Measurements from ENCODE around the gene ADIPOR1. TPM values are rescaled to one million over a fixed set of nuclear protein-coding genes. Genes with fewer than 3 reads are reported as not detected.
"Not testable (repeated sequence)": the region's sequence is repeated elsewhere in the genome, so short reads cannot be mapped to it uniquely, and the experiment has no call there.

Gene ADIPOR1
- total RNA-seq, 4 donors from 2014 or later: 38.7 to 53.8 (median 47.9) TPM

DNA sequence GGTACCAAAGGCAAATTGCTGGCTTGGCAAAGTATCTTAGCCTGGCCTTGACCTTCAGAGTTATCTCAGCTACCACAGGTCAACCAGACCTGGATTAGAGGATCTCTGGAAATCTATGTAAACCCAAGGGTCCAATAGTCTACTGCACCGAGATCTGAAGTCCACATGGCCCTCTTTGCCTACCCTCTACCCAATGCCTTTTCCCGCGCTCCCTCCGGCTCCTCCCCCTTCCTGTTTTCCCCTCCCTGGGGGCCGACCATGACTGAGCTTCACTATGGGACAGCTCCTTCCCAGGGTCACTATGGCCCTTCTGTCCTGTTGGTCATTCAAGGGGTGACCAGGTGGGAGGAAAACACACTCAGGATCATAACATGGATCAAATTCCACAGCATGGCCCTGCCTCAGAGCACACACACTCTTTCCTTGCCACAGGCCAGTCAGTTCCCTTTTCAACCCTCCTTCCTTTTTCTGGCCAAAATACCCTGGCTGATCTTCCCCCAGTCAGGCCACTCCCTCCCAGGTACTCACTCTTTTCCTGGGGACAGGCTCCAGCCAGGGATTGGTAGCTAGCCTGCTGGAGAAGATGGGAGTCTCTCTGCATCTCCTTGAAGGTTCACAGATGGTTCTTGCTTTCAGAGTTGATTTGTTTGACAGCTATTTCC lies 29.9 kb upstream of the ADIPOR1 start:
- no peaks in the 10 kb centered on the region for H3K4me1 ChIP-seq
- no peak overlapping the region for H3K4me3 ChIP-seq
- DNase-seq: no peak
- H3K36me3 ChIP-seq: no peaks in the 10 kb centered on the region
- intact Hi-C loops (cut with DNase I; ENCODE audit: low total_unique reads): no loop called here
- TF ChIP-seq POLR2A (IDR thresholded peaks at IDR 0.05): no peak
- TF ChIP-seq, protein P1, sequence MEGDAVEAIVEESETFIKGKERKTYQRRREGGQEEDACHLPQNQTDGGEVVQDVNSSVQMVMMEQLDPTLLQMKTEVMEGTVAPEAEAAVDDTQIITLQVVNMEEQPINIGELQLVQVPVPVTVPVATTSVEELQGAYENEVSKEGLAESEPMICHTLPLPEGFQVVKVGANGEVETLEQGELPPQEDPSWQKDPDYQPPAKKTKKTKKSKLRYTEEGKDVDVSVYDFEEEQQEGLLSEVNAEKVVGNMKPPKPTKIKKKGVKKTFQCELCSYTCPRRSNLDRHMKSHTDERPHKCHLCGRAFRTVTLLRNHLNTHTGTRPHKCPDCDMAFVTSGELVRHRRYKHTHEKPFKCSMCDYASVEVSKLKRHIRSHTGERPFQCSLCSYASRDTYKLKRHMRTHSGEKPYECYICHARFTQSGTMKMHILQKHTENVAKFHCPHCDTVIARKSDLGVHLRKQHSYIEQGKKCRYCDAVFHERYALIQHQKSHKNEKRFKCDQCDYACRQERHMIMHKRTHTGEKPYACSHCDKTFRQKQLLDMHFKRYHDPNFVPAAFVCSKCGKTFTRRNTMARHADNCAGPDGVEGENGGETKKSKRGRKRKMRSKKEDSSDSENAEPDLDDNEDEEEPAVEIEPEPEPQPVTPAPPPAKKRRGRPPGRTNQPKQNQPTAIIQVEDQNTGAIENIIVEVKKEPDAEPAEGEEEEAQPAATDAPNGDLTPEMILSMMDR (IDR thresholded peaks at IDR 0.05): no peak
- no peaks in the 10 kb centered on the region for H3K27me3 ChIP-seq
- no peak overlapping the region for H3K27ac ChIP-seq
- H3K9me3 ChIP-seq: no peaks in the 10 kb centered on the region

DNA sequence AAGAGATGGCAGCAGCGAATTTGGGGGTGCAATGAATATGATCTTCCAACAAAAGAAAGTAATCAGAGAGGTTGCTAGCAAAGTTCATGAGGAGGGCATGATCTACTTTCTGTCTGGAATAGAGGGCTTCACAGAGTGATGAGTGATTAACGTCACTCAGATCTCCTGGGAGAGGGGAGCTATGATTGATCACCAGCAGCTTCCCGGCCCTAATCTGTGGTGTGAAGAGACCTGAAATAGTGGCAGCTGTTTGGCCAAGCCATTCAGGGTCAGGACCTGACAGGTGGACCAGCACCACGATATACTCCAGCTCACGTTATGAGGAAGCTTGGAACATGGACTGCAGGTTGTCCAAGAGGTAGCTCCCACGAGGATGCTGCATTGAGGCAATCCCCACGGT lies 29.1 kb upstream of the ADIPOR1 start:
- no peak for DNase-seq
- no peaks in the 10 kb centered on the region for H3K36me3 ChIP-seq
- H3K27me3 ChIP-seq: no peaks in the 10 kb centered on the region
- intact Hi-C loops (cut with DNase I; ENCODE audit: low total_unique reads): no loop called here
- H3K4me1 ChIP-seq: no peaks in the 10 kb centered on the region
- no peak overlapping the region for H3K27ac ChIP-seq
- H3K9me3 ChIP-seq: no peaks in the 10 kb centered on the region
- H3K4me3 ChIP-seq: no peak overlapping the region
- TF ChIP-seq POLR2A (IDR thresholded peaks at IDR 0.05): no peak
- TF ChIP-seq, protein P1 (IDR thresholded peaks at IDR 0.05): no peak

DNA sequence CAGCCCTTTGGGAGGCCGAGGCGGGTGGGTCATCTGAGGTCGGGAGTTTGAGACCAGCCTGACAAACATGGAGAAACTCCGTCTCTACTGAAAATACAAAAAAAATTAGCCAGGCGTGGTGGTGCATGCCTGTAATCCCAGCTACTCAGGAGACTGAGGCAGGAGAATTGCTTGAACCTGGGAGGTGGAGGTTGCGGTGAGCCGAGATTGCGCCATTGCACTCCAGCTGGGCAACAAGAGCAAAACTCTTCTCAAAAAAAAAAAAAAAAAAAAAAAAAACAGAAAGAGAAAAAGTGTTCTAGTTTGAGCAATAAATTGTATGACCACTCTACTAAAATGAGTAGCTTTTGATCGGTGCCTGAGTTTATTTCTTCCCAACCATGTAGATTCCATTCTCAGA lies 28.0 kb upstream of the ADIPOR1 start:
- H3K36me3 ChIP-seq; H3K4me1 ChIP-seq; H3K27me3 ChIP-seq; H3K9me3 ChIP-seq; H3K27ac ChIP-seq; DNase-seq; intact Hi-C loops (cut with DNase I; ENCODE audit: low total_unique reads); H3K4me3 ChIP-seq: not testable (repeated sequence)

DNA sequence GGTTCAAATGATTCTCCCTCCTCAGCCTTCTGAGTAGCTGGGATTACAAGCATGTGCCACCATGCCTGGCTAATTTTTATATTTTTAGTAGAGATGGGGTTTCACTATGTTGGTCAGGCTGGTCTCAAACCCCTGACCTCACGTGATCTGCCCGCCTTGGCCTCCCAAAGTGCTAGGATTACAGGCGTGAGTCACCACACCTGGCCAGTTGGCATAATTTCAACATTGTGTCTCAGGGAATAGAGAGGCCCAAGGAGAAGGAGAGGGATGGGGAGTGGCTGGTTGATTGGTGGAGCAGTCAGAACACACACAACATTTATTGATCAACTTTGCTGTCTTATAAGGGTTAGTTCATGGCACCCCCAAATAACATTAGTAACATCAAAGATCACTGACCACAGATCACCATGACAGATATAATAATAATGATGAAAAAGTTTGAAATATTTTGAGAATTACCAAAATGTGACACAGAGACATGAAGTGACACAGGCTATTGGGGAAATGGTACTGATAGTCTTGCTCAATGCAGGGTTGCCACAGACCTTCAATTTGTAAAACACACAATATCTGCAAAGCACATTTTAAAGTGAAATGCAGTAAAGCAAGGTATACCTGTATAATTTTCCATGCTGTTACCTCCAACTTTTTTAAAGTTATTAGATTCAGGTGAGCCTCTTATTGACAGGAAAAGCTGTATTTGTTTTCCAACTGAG lies 24.8 kb upstream of the ADIPOR1 start:
- H3K36me3 ChIP-seq: no peaks in the 10 kb centered on the region
- no peak overlapping the region for H3K27ac ChIP-seq
- no peaks in the 10 kb centered on the region for H3K9me3 ChIP-seq
- H3K4me1 ChIP-seq: no peaks in the 10 kb centered on the region
- H3K4me3 ChIP-seq: no peak overlapping the region
- H3K27me3 ChIP-seq: peaks cover 0 to 9% of the 10 kb centered on the region in 2 donors
- no peak for TF ChIP-seq POLR2A (IDR thresholded peaks at IDR 0.05)
- TF ChIP-seq, protein P1 (IDR thresholded peaks at IDR 0.05): no peak
- intact Hi-C loops (cut with DNase I; ENCODE audit: low total_unique reads): no loop called here
- DNase-seq: no peak

DNA sequence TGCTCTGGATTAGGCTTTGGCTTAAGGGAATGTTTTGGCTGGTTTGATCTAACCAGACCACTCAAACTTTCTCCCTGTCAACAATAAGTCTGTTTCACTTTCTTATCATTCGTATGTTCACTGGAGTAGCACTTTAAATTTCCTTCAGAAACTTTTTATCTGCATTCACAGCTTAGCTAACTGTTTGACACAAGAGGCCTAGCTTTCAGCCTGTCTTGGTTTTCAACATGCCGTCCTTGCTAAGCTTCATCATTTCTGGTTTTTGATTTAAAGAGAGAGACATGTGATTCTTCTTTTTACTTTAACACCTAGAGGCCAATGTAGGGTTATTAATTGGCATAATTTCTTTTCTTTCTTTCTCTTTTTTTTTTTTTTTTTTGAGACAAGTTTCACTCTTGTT lies 23.8 kb upstream of the ADIPOR1 start:
- no peak for DNase-seq
- no peak overlapping the region for H3K4me3 ChIP-seq
- H3K27me3 ChIP-seq: peaks cover 0 to 9% of the 10 kb centered on the region in 2 donors
- intact Hi-C loops (cut with DNase I; ENCODE audit: low total_unique reads): no loop called here
- no peaks in the 10 kb centered on the region for H3K4me1 ChIP-seq
- no peak overlapping the region for H3K27ac ChIP-seq
- H3K9me3 ChIP-seq: no peaks in the 10 kb centered on the region
- no peaks in the 10 kb centered on the region for H3K36me3 ChIP-seq
- TF ChIP-seq, protein P1 (IDR thresholded peaks at IDR 0.05): no peak
- TF ChIP-seq POLR2A (IDR thresholded peaks at IDR 0.05): no peak

All from uterus (tissue), 4 donors.